ENCODE results near the gene ZNF22. TPM values are rescaled to one million over a fixed set of nuclear protein-coding genes. Genes with fewer than 3 reads are reported as not detected.

ZNF22 gene
- polyA plus RNA-seq, 1 donor (not counting 4 experiments of a cell fraction or from before 2014, with no cell fraction given) = 9.4 TPM

DNA sequence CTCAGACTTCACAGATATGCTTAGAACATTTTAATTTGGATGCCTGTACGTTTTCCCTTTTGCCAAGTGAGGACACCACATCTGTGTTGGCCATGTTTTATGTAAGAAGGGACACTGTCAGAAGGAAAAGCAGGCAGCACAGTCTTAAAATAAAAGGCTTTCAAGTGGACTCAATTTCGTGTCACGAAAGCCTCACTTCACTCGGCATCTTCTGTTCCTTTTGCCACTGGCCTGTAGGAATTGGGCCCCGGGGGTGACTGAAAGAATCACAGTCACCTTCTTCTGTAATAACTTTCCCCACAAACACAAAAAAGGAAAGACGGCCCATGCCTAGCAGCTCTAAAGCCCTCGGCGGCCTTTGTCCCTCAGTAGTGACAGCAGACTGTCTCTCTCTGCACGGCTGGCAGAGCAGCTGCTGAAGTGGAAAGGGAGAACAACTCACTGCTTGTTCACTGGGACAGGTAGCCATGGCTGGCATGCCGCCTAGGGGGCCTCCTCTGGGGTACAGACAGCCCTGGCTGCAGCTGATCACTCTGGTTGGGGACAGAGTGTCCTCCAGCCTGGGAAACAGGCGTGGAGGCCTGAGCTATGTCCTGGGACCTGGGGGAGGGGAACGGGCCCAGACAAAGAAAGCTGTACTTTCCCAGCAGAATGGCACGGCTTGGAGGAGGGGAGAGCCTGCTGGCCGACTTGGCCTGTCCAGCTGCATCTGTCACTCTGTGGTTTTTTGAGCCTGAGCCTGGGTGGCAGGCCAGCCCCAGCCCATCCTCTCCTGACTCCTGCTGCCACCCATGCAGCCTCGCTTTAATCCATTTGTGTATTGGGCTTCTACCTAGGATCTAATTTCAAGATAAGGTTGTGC is 36.7 kb upstream of the ZNF22 start:
- Histone ChIP-seq H3K4me2 (ENCODE audit: control insufficient read depth, extremely low read depth, insufficient read depth, low read depth, low read length) (no peak overlapping the region), H3K27ac (ENCODE audit: control insufficient read depth, insufficient read depth, low read length) (no peak overlapping the region), H3K9ac (ENCODE audit: control insufficient read depth, extremely low read depth, insufficient read depth, low read length) (no peak overlapping the region), H3K27me3 (ENCODE audit: control insufficient read depth, extremely low read depth, insufficient read depth, low read length) (no peaks in the 10 kb centered on the region), H3K9me3 (ENCODE audit: control insufficient read depth, low read depth, low read length) (no peaks in the 10 kb centered on the region), H3K36me3 (ENCODE audit: control insufficient read depth in 2 of 2, extremely low read depth in 1 of 2, insufficient read depth in 2 of 2, low read length in 2 of 2) (no peaks in the 10 kb centered on the region), H2AFZ (ENCODE audit: control insufficient read depth, low read length) (no peak overlapping the region), H3K4me3 (ENCODE audit: control insufficient read depth in 2 of 3, extremely low read depth in 1 of 3, insufficient read depth in 2 of 3, low read depth in 1 of 3, low read length in 3 of 3) (no peak overlapping the region), H4K20me1 (ENCODE audit: control insufficient read depth, extremely low read depth, insufficient read depth, low read length) (no peaks in the 10 kb centered on the region), H3K4me1 (ENCODE audit: control insufficient read depth, extremely low read depth, insufficient read depth, low read length) (peaks cover 3% of the 10 kb centered on the region), H3K9me1 (ENCODE audit: control insufficient read depth, extremely low read depth, insufficient read depth, low read length) (no peaks in the 10 kb centered on the region), H3K79me2 (ENCODE audit: control insufficient read depth, insufficient read depth, low read length) (no peaks in the 10 kb centered on the region)
- DNase-seq (ENCODE audit: low read depth, low spot score) = no peak
- no peak for FAIRE-seq
- dilution Hi-C loops (cut with MboI; ENCODE audit: extremely low pct_ligation_motif_present, low sequenced_read_pairs) = no loop called here
- TF ChIP-seq EZH2 (IDR thresholded peaks at IDR 0.05; ENCODE audit: low read length) = no peak
- TF ChIP-seq, protein P1, sequence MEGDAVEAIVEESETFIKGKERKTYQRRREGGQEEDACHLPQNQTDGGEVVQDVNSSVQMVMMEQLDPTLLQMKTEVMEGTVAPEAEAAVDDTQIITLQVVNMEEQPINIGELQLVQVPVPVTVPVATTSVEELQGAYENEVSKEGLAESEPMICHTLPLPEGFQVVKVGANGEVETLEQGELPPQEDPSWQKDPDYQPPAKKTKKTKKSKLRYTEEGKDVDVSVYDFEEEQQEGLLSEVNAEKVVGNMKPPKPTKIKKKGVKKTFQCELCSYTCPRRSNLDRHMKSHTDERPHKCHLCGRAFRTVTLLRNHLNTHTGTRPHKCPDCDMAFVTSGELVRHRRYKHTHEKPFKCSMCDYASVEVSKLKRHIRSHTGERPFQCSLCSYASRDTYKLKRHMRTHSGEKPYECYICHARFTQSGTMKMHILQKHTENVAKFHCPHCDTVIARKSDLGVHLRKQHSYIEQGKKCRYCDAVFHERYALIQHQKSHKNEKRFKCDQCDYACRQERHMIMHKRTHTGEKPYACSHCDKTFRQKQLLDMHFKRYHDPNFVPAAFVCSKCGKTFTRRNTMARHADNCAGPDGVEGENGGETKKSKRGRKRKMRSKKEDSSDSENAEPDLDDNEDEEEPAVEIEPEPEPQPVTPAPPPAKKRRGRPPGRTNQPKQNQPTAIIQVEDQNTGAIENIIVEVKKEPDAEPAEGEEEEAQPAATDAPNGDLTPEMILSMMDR (optimal IDR thresholded peaks at IDR 0.05 in 1 of 3, IDR thresholded peaks at IDR 0.05 in 1 of 3, conservative IDR thresholded peaks at IDR 0.05 in 1 of 3; ENCODE audit: extremely low read depth in 1 of 3, insufficient read depth in 2 of 3, low read length in 3 of 3) = no peak

DNA sequence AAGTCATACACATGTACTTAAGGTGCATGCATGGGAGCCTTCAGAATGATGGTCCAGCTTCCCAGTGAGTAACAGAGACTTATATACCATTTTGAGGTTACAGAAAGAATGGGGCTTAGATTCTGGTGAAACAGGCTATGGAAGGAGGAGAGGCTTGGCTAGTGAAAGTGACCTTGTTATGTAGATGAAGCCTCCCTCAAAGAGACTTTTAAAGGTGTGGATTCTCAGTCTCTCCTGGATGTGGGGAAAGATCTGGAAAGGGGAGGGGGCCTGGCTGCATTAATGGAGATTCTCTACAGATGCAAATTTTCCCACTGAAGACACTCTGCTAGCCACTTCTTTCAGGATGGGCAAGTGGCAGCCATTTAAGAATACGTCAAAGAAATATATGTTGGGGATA is 35.6 kb upstream of the ZNF22 start:
- Histone ChIP-seq H3K9me3 (ENCODE audit: control insufficient read depth, low read depth, low read length) (no peaks in the 10 kb centered on the region), H3K4me1 (ENCODE audit: control insufficient read depth, extremely low read depth, insufficient read depth, low read length) (peaks cover 3% of the 10 kb centered on the region), H2AFZ (ENCODE audit: control insufficient read depth, low read length) (no peak overlapping the region), H3K36me3 (ENCODE audit: control insufficient read depth in 2 of 2, extremely low read depth in 1 of 2, insufficient read depth in 2 of 2, low read length in 2 of 2) (no peaks in the 10 kb centered on the region), H3K4me3 (ENCODE audit: control insufficient read depth in 2 of 3, extremely low read depth in 1 of 3, insufficient read depth in 2 of 3, low read depth in 1 of 3, low read length in 3 of 3) (no peak overlapping the region), H3K9ac (ENCODE audit: control insufficient read depth, extremely low read depth, insufficient read depth, low read length) (no peak overlapping the region), H3K79me2 (ENCODE audit: control insufficient read depth, insufficient read depth, low read length) (no peaks in the 10 kb centered on the region), H4K20me1 (ENCODE audit: control insufficient read depth, extremely low read depth, insufficient read depth, low read length) (no peaks in the 10 kb centered on the region), H3K27me3 (ENCODE audit: control insufficient read depth, extremely low read depth, insufficient read depth, low read length) (no peaks in the 10 kb centered on the region), H3K27ac (ENCODE audit: control insufficient read depth, insufficient read depth, low read length) (no peak overlapping the region), H3K4me2 (ENCODE audit: control insufficient read depth, extremely low read depth, insufficient read depth, low read depth, low read length) (no peak overlapping the region), H3K9me1 (ENCODE audit: control insufficient read depth, extremely low read depth, insufficient read depth, low read length) (no peaks in the 10 kb centered on the region)
- FAIRE-seq = no peak
- dilution Hi-C loops (cut with MboI; ENCODE audit: extremely low pct_ligation_motif_present, low sequenced_read_pairs) = no loop called here
- TF ChIP-seq, protein P1 (optimal IDR thresholded peaks at IDR 0.05 in 1 of 3, IDR thresholded peaks at IDR 0.05 in 1 of 3, conservative IDR thresholded peaks at IDR 0.05 in 1 of 3; ENCODE audit: extremely low read depth in 1 of 3, insufficient read depth in 2 of 3, low read length in 3 of 3) = no peak
- TF ChIP-seq EZH2 (IDR thresholded peaks at IDR 0.05; ENCODE audit: low read length) = no peak
- no peak for DNase-seq (ENCODE audit: low read depth, low spot score)
